CD4-positive, alpha-beta T cell (primary cell): ENCODE data around the gene SLC5A11. TPM values are rescaled to one million over a fixed set of nuclear protein-coding genes. Genes with fewer than 3 reads are reported as not detected.

Experiments used
- ATAC-seq: fragments of 200-7000 bp; cut with Tn5 transposase; one replicate; pipeline ENCODE4 v1.10.0; 2022; ENCODE audit warnings: mild to moderate bottlenecking; ENCODE audit not compliant: poor library complexity
- CTCF ChIA-PET: fragments of 350-600 bp; sonication (Branson Sonifier 250); formaldehyde crosslinking; loops from one replicate; lab custom pipeline; 2021; ENCODE audit warnings: antibody characterized with exemption, inconsistent platforms; lab: Charles Lee
- POLR2A ChIA-PET: fragments of 350-600 bp; sonication (Branson Sonifier 250); formaldehyde crosslinking; loops from one replicate; lab custom pipeline; 2021; ENCODE audit warnings: antibody characterized with exemption, inconsistent platforms; lab: Charles Lee
- DNase-seq, 14 experiments: peaks; one replicate each; pipeline ENCODE4 v3.0.0-alpha.2; 2013 to 2020; ENCODE audit warnings: mixed read lengths in 2 of 14
- H3K27ac ChIP-seq, 2 donors: one replicate each; pipeline versions ENCODE4 v1.5.1 to v1.7.0; 2013; ENCODE audit warnings: low read length in 2 of 2, low read depth in 1 of 2, mild to moderate bottlenecking in 1 of 2
- H3K27me3 ChIP-seq, 2 experiments: 1 replicate in 1 of 2; 2 replicates in 1 of 2; pipeline versions ENCODE4 v1.6.1 to v1.7.0; 2013; ENCODE audit warnings: low read length in 2 of 2, control low read depth in 1 of 2, mild to moderate bottlenecking in 1 of 2, moderate library complexity in 1 of 2; ENCODE audit not compliant: insufficient read depth in 2 of 2, control insufficient read depth in 1 of 2
- H3K36me3 ChIP-seq: one replicate; pipeline ENCODE4 v1.6.1; 2013; ENCODE audit warnings: low read length, control low read depth; ENCODE audit not compliant: insufficient read depth
- H3K4me1 ChIP-seq: one replicate; pipeline ENCODE4 v1.6.1; 2013; ENCODE audit warnings: low read length, control low read depth; ENCODE audit not compliant: insufficient read depth
- H3K4me3 ChIP-seq: one replicate; pipeline ENCODE4 v1.5.1; 2013; ENCODE audit warnings: mild to moderate bottlenecking, low read length, moderate library complexity
- H3K9me3 ChIP-seq, 2 experiments: 1 replicate in 1 of 2; 2 replicates in 1 of 2; pipeline versions ENCODE4 v1.6.1 to v1.7.0; 2013; ENCODE audit warnings: low read length in 2 of 2, mild to moderate bottlenecking in 2 of 2, control low read depth in 1 of 2, moderate library complexity in 1 of 2; ENCODE audit not compliant: control insufficient read depth in 1 of 2, insufficient read depth in 1 of 2
- H3K27ac Mint-ChIP-seq: one replicate; pipeline ENCODE4 v1.8.0; 2020; ENCODE audit warnings: mixed read lengths
- H3K27me3 Mint-ChIP-seq: one replicate; pipeline ENCODE4 v1.8.0; 2021; ENCODE audit warnings: mixed read lengths
- H3K36me3 Mint-ChIP-seq: one replicate; pipeline ENCODE4 v1.8.0; 2021; ENCODE audit warnings: low read depth, mixed read lengths
- H3K4me1 Mint-ChIP-seq: one replicate; pipeline ENCODE4 v1.8.0; 2021; ENCODE audit warnings: low read depth, mixed read lengths
- H3K4me3 Mint-ChIP-seq: one replicate; pipeline ENCODE4 v1.8.0; 2020; ENCODE audit warnings: mild to moderate bottlenecking, mixed read lengths
- H3K9me3 Mint-ChIP-seq: one replicate; pipeline ENCODE4 v1.8.0; 2020; ENCODE audit warnings: mixed read lengths
- intact Hi-C, 2 experiments: fragments of 100-400 bp; cut with DNase I in 1 of 2; cut with micrococcal nuclease in 1 of 2; formaldehyde crosslinking; loops; one replicate each; pipeline versions ENCODE4 v1.15.1 to v1.9.0; 2023 to 2025; cut with DNase I, micrococcal nuclease
- total RNA-seq, 174 experiments: library from RNA in 2 of 174; stranded (reverse) in 2 of 174; gene quantifications; one replicate each; pipeline ENCODE4 v1.2.3 and lab custom pipeline; 2021 to 2026
- TF ChIP-seq, protein P1 (sequence below): fragments of 200-600 bp; IDR thresholded peaks from one replicate; pipeline ENCODE4 v1.8.0; 2022; ENCODE audit warnings: antibody characterized with exemption, mild to moderate bottlenecking

Gene SLC5A11
- total RNA-seq, 2 experiments from 2014 or later, result 0.11 to 0.44 TPM

DNA sequence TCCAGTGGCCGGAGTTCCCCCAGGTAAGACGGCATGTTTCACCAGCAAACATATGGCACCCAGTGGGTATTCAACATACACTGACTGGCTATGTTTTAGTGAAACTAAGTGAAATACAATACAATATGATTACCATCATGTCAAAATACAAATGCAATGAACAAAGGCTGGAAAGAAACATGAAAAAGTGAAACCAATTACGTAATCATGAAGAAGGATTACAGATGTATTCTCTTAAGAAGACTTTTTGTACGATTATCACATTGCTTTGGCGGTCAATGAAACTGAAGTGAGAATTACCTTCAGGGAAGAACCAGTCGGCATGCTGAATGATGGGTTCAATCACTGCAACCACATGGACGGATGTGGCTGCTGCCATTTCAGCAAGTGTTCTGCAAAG lies 97.7 kb downstream of the SLC5A11 start:
- Mint-ChIP-seq H3K9me3 (no peaks in the 10 kb centered on the region), H3K36me3 (peaks cover 88% of the 10 kb centered on the region), H3K27ac (no peak overlapping the region), H3K4me3 (no peak overlapping the region), H3K4me1 (no peaks in the 10 kb centered on the region), H3K27me3 (no peaks in the 10 kb centered on the region)
- intact Hi-C loops, result loop anchor here in 1 of 2 experiments (10.0 kb wide), 2 partner anchors 59 to 281 kb away; no protein-coding TSS in a partner anchor
- Histone ChIP-seq H3K4me1 (no peaks in the 10 kb centered on the region), H3K27me3 (no peaks in the 10 kb centered on the region), H3K9me3 (no peaks in the 10 kb centered on the region), H3K27ac (no peak overlapping the region), H3K36me3 (peaks cover 74% of the 10 kb centered on the region), H3K4me3 (no peak overlapping the region)
- POLR2A ChIA-PET, result no interaction called here
- ATAC-seq, result no peak
- DNase-seq, result no peak
- CTCF ChIA-PET, result no interaction called here
- TF ChIP-seq, protein P1, sequence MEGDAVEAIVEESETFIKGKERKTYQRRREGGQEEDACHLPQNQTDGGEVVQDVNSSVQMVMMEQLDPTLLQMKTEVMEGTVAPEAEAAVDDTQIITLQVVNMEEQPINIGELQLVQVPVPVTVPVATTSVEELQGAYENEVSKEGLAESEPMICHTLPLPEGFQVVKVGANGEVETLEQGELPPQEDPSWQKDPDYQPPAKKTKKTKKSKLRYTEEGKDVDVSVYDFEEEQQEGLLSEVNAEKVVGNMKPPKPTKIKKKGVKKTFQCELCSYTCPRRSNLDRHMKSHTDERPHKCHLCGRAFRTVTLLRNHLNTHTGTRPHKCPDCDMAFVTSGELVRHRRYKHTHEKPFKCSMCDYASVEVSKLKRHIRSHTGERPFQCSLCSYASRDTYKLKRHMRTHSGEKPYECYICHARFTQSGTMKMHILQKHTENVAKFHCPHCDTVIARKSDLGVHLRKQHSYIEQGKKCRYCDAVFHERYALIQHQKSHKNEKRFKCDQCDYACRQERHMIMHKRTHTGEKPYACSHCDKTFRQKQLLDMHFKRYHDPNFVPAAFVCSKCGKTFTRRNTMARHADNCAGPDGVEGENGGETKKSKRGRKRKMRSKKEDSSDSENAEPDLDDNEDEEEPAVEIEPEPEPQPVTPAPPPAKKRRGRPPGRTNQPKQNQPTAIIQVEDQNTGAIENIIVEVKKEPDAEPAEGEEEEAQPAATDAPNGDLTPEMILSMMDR, result no peak

DNA sequence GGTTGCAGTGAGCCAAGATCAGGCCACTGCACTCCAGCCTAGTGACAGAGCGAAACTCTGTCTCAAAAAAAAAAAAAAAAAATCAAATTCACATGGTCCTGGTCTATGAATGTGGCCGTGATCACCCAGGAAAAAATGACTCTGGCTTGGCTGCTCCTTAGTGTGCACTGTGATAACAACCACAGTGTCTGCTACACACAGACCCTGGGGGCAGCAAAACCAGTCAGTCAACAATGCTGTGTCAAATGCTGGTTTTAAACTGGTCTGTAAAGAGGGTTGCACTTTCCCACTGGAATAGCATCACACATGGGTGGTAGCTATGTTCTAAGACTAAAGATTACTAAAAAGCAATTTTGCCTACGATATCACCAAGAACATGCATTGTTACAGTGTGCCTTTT lies 98.4 kb downstream of the SLC5A11 start:
- no peaks in the 10 kb centered on the region for H3K9me3 ChIP-seq
- no peaks in the 10 kb centered on the region for H3K9me3 Mint-ChIP-seq
- POLR2A ChIA-PET, result no interaction called here
- ATAC-seq (no peak), DNase-seq (no peak)
- H3K36me3 ChIP-seq, result peaks cover 78% of the 10 kb centered on the region
- no peaks in the 10 kb centered on the region for H3K4me1 Mint-ChIP-seq
- H3K27ac ChIP-seq, result no peak overlapping the region
- no peaks in the 10 kb centered on the region for H3K4me1 ChIP-seq
- H3K27me3 ChIP-seq, result no peaks in the 10 kb centered on the region
- H3K4me3 Mint-ChIP-seq, result no peak overlapping the region
- CTCF ChIA-PET, result no interaction called here
- H3K27ac Mint-ChIP-seq, result no peak overlapping the region
- intact Hi-C loops, result loop anchor here in 1 of 2 experiments (10.0 kb wide), 2 partner anchors 59 to 281 kb away; no protein-coding TSS in a partner anchor
- H3K27me3 Mint-ChIP-seq, result no peaks in the 10 kb centered on the region
- peaks cover 88% of the 10 kb centered on the region for H3K36me3 Mint-ChIP-seq
- TF ChIP-seq, protein P1, result no peak
- no peak overlapping the region for H3K4me3 ChIP-seq

- H3K4me3 ChIP-seq, result no peak overlapping the region
- intact Hi-C loops, result loop anchor here in 1 of 2 experiments (10.0 kb wide), 2 partner anchors 61 to 279 kb away; no protein-coding TSS in a partner anchor
- H3K4me1 Mint-ChIP-seq, result no peaks in the 10 kb centered on the region
- CTCF ChIA-PET, result no interaction called here
- no peak overlapping the region for H3K27ac Mint-ChIP-seq
- H3K4me1 ChIP-seq, result no peaks in the 10 kb centered on the region
- H3K36me3 Mint-ChIP-seq, result peaks cover 87% of the 10 kb centered on the region
- H3K9me3 ChIP-seq, result no peaks in the 10 kb centered on the region
- H3K4me3 Mint-ChIP-seq, result no peak overlapping the region
- DNase-seq (no peak), ATAC-seq (no peak)
- H3K27me3 ChIP-seq, result no peaks in the 10 kb centered on the region
- H3K36me3 ChIP-seq, result peaks cover 77% of the 10 kb centered on the region
- H3K9me3 Mint-ChIP-seq, result no peaks in the 10 kb centered on the region
- H3K27me3 Mint-ChIP-seq, result no peaks in the 10 kb centered on the region
- H3K27ac ChIP-seq, result no peak overlapping the region
- POLR2A ChIA-PET, result no interaction called here
- TF ChIP-seq, protein P1, result no peak
Measured at GRCh38 chr16:24946155-24946554, 100.4 kb downstream of the SLC5A11 start.
